HG02870 (cell line): ENCODE results near the gene STK11.

Source experiments
- ATAC-seq: cut with Tn5 transposase; IDR thresholded peaks from one replicate; pipeline ENCODE4 v1.9.1; 2021; ENCODE audit warnings: mild to moderate bottlenecking, moderate library complexity; ENCODE audit not compliant: unreplicated experiment

Gene STK11, protein sequence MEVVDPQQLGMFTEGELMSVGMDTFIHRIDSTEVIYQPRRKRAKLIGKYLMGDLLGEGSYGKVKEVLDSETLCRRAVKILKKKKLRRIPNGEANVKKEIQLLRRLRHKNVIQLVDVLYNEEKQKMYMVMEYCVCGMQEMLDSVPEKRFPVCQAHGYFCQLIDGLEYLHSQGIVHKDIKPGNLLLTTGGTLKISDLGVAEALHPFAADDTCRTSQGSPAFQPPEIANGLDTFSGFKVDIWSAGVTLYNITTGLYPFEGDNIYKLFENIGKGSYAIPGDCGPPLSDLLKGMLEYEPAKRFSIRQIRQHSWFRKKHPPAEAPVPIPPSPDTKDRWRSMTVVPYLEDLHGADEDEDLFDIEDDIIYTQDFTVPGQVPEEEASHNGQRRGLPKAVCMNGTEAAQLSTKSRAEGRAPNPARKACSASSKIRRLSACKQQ

DNA sequence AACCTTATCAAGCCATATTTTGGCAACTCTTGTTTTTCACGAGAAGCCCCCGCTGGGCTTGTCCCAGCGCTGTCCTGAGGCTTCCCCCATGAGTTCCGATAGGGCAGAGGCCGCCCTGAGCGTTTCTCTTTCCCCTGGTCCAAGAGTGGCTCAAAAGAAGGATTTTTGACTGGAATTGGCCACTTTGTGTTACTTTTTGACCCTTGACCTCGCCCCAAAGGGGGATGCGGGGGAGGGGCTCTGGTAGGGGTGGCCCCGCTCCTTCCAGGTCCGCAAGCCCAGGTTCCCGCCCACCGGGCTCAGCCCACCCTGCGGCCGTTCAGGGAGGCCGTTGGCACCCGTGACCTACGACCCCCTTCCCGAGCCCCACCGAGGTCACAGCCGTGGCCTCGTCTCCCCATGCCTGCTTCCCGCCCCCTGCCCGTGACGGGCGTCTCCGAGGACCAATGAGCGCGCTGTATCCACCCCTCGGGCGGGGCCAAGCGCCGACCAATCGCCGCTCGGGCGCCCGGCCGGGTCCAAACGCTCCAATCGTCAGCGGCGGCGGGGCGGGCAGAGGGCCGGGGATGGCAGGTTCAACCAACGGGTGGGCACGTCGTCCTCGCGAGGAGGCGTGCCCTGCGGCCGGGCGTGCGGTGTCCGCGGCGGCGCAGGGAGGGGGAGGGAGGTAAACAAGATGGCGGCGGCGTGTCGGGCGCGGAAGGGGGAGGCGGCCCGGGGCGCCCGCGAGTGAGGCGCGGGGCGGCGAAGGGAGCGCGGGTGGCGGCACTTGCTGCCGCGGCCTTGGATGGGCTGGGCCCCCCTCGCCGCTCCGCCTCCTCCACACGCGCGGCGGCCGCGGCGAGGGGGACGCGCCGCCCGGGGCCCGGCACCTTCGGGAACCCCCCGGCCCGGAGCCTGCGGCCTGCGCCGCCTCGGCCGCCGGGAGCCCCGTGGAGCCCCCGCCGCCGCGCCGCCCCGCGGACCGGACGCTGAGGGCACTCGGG is at the start of gene STK11:
Gene STK11 (plus strand): TSS at position 665 of the 986 bp plus-strand sequence. CDS start 1,136 bp downstream, outside the sequence.
- ATAC-seq = peak; percentile 85

DNA sequence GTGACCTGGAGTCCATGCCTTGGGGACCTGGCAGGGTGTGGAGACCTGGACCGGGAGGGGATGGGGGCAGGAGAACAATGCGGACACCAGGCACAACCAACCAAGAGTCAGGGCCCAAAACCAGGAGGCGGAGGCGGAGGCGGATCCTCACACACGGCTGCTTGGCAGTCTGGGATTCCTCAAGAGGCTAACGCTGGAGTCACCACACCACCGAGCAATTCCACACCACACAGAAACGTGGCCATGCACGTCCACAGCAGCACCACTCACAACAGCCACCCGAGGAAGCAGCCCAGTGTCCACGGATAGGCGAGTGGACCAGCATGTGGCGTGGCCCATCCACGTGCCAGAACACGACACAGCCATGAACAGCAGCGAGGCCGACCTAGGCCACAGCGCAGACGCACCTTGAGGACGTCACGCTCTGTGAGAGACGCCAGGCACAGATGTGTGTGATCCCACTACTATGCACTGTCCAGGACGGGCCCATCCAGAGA is 49.2 kb upstream of the STK11 start:
- no peak for ATAC-seq

DNA sequence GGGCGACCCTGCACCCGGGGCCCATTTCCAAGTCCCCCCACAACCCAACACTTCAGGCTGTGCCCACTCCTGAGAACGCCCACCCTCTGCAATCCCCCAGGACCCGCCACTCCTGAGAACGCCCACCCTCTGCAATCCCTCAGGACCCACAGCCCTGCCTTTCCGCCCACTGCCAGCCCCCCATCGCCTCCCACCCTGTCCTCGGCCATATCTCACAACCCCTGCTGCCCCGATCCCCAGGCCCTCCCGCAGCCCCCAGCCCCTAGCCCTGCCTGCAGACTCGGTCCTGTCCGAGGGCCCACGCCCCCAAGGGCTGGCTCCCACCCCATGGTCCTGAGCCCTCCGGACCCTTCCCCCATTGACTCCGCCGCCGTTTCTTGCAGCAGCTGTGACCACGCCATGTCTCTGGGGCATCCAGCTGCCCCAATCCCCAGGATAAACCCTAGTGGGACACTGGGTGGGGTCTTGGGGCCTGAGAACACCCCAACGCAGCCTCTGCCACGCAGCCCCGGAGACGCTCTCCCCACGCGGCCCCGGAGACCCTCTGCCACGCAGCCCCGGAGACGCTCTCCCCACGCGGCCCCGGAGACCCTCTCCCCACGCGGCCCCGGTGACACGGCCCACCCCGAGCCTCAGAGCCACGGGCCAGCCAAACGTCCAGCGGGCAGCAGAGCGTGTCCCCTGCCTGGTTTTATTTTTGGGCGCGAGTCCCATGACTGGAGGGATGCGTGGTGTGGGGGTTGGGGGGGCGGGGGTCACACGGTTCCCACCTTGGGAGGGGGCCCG is 48.6 kb upstream of the STK11 start:
- no peak for ATAC-seq

DNA sequence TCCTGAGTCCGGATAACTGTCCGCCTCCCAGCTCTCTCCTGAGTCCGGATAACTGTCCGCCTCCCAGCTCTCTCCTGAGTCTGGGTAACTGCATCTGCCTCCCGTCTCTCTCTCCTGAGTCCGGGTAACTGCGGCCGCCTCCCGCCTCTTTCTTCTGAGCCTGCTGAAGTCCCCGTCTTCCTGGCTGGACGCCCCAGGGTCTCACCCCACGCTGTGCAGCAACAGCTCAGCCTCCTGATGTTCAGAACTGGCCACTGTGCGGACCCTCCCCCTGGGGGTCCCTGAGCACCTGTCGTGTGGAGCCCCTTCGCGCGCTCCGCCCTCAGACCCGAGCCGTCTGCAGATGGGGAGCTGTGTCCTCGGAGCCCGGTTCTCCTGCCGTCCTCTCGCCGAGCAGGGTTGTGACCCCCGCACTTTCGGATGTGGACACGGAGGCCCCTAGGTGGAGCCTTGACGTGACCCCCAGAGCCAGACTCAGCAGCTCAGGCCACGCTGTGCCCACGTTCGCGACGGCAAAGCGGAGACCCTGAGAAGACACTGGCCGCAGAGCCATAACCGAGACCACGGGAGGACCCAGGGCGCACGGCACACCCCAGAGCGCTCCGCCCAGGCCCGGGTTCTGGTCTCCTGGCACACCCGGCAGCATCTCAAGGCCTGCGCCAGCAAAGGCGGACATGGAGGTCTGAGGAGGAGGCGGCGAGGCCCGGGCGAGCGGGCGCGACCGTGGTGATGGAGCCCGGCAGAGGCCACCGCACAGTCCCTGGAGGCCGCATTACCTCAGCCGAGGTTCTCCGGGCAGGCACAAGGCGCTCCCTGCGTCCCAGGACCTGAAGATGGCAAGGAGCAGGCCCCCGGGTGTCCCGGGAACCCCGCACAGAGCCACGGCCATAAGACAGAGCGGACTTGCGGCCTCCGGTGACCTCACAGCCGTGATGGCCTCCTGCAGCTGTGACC is 47.4 kb upstream of the STK11 start:
- ATAC-seq = no peak

DNA sequence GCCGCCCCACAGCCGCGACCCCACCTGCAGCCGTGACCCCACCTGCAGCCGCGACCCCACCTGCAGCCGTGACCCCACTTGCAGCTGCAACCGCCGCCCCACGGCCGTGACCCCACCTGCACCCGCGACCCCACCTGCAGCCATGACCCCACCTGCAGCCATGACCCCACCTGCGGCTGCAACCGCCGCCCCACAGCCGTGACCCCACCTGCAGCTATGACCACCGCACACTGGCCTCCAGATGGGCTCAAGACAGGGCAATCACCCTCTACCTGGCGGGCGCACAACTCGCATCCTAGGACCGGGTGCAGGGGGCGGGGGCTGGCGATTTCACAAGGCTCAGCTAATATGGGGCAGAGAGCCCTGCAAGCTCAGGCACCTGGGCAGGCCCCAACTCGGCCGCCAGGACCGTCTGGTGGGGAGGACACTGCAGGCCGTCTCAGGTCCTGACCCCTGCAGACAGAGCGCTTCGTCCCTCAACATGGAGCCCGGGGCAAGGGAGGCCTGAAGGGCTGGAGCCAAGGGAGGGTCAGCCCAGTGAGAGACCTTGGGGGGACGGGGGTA is 46.6 kb upstream of the STK11 start:
- no peak for ATAC-seq

DNA sequence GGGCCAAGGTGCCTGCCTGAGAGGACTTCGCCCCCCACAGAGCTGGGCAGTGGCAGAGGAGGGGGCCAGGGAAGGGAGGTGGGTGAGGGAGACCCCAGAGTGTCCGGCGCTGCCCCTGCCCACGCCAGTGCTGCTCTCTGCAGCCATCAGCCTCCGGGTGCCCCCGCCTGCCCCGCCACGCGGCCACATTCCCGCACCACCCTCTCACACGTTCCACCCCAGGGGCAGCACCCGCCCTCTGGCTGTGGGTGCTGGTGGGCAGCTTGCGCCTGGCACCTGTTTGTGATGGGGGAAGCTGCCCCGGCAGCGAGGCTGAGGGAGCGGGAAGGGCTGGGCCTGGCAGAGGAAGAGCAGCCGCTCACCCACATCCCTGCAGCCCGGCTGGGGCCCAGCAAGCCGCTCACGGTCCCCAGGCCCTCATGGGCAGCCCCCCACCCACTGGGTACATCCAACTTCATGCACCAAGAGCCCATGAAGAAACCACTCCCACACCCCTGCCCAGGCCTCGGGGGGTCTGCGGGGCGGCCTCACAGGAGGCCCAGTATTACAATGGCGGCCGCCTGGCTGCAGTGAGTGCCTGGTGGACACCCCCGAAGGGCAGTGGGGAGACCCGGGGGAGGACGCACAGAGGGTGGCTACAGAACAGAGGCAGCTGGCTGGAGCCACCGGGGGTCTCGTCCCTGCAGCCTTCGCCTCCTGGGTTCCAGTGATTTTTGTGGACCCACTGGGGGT is 45.5 kb upstream of the STK11 start:
- ATAC-seq = no peak

DNA sequence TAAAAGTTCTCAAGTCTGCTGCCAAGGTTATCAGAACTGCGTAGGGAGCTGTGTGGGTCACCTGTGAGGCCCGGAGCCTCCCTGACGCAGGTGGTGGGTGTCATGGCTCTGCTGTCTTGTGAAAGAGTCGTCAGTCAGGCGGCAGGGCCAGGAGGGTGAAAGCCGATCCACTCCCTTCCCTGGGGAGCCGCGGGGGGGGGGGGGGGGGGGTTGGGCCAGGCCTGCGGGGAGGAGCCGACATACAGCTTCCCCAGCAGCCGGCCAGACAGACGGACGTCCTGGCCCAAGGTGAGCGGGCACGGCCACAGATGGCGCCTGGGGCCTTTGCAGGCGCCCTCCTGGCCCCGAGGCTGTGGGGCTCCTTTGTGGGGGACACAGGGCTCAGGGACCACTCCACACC is 43.9 kb upstream of the STK11 start:
- ATAC-seq = no peak

DNA sequence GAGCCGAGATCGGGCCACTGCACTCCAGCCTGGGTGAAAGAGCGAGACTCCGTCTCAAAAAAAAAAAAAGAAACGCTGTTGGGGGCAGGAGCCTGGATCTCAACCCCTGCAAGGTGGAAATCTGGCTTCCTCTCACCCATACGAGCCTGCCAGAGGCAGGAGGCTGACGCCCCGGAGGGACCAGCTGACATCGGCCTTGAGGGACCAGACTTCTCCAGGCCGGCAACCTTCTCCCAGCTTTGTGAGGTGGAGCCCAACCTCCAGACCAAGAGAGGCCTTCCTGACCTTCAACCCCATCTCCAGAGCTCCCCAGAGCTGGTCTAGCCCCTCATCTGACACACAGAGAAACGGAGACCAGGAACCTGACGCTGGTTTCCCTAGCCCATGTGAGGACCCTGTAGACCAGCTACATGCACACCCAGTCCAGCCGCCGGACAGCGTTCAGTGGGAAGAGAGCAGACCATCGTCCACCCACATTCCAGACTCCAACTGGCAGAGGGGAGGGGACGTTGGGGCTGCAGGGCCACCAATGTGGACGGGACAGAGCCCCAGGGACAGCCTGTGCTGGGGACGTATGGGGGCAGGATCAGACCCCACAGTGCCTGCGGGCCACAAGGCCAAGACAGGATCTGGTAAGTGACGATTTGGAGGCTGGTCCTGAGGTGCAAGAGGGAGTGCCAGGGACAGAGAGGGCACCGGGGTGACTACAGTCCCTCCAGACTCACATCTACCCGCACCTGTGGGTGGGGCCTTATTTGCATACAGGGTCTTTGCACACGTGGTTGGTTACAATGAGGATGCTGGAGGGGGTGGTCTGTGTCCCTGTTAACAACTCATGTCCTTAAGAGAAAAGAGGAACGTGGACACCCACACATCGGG is 42.9 kb upstream of the STK11 start:
- no peak for ATAC-seq

DNA sequence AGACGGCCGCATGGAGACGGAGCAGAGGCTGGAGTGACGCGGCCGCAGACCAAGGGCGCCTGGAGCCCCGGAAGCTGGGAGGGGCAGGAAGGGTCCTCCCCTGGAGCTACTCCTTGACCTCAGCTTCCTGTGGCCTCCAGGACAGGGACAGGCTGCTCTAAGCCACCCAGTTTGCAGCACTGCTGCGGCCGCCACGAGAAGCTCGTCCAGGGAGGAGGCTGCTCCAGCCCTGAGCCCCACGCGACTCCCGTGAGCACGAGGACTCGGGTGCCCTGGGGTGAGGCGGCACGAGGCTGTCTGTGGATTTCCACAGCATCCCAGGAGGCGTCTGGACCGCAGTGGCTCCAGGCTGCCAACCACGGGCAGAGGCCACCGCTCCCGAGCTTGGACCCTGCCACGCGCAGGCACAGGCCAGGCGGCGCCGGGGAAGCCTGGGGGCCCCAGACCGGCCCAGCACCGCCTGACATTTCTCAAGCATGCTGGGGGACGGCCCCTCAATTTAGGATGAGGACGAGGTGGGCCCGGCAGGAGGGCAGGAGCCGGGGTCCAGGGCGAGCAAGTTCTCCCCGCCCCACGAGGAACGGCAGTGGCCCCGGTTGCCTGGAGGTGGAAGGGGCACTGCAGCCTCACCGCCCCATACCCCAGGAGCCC is 42.2 kb upstream of the STK11 start:
- no peak for ATAC-seq

DNA sequence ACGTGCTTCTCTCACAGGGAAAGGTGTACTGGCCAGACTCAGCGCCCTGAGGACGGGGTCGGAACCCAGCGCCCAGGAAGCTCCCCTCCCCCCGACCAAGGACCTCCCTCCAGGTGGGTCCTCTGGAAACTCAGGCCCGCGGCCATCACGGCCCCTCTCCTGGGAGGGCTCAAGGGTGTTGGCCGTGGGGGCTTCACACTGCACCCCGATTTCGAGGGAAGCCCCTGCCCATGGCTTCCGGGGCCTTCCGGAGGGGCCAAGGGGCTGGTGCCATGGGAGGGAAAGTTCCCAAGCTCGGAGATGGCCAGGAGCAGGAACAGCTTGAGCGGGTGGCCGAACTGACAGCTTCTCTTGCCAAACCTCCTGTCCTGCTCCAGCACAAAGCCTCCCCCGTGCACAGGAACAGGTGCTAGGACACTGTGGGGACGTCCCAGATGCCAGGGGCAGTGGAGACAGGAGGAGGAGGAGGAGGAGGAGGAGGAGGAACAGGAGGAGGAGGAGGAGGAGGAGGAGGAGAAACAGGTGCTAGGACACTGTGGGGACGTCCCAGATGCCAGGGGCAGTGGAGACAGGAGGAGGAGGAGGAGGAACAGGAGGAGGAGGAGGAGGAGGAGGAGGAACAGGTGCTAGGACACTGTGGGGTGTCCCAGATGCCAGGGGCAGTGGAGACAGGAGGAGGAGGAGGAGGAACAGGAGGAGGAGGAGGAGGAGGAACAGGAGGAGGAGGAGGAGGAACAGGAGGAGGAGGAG is 41.5 kb upstream of the STK11 start:
- no peak for ATAC-seq

DNA sequence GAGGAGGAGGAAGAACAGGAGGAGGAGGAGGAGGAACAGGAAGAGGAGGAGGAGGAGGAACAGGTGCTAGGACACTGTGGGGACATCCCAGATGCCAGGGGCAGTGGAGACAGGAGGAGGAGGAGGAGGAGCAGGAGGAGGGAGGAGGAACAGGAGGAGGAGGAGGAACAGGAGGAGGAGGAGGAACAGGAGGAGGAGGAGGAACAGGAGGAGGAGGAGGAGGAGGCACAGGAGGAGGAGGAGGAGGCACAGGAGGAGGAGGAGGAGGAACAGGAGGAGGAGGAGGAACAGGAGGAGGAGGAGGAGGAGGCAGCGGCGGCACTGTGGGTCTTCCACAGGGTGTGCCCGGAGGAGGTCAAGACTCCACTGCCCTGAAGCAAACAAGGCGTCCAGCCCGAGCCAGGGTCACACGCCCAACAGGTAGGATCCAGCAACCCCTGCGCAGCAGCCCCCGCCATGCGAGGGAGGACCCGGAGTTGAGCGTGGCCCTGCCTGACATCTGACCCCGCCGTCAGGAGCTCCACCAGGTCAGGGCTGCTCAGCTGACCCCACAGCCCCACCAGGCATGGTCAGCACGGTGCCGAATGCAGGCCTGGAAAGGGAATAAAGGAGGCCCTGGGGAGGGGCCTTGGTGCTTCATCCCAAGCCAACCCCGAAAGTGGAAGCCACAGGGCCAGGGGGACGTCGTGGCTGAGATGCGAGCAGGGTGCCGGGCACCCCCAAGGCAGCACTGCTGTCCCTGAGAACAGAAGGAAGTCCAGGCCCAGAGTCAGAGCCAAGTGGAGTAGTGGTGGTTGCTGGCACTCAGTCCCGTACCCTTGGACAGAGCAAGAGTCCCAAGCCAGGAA is 40.7 kb upstream of the STK11 start:
- ATAC-seq = no peak

DNA sequence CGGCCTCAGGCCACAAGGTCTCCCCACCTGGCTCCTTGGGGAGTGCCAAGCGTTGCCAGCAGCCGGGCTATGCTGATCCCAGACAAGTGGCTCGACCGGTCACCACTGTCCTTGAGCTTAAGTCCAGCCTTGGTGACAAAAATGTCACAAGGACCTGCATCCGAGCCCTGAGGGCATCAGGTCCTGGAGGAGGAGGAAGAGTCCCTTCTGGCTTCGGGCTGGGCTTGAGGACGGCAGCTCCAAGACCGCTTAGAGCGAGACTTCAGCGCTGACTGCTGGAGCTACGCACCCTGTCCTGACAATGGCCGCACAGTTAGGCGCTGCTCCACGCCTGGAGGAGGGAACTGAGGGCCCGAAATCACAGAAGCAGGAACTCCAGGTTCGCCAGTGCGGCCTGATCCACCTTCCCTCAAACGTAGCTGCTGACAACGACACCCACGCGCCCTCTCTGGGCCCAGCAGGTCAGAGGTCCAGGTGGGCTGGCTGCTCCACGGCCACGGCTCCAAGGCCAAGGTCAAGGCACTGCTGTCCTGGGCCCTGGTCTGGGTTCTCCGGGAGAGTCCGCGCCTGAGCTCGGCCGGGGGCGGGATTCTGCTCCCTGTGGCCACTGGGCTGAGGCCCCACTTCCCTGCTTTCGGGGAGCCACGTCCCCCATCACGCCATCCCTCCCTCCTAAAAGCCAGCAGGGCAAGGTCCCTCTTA is 38.6 kb upstream of the STK11 start:
- no peak for ATAC-seq

DNA sequence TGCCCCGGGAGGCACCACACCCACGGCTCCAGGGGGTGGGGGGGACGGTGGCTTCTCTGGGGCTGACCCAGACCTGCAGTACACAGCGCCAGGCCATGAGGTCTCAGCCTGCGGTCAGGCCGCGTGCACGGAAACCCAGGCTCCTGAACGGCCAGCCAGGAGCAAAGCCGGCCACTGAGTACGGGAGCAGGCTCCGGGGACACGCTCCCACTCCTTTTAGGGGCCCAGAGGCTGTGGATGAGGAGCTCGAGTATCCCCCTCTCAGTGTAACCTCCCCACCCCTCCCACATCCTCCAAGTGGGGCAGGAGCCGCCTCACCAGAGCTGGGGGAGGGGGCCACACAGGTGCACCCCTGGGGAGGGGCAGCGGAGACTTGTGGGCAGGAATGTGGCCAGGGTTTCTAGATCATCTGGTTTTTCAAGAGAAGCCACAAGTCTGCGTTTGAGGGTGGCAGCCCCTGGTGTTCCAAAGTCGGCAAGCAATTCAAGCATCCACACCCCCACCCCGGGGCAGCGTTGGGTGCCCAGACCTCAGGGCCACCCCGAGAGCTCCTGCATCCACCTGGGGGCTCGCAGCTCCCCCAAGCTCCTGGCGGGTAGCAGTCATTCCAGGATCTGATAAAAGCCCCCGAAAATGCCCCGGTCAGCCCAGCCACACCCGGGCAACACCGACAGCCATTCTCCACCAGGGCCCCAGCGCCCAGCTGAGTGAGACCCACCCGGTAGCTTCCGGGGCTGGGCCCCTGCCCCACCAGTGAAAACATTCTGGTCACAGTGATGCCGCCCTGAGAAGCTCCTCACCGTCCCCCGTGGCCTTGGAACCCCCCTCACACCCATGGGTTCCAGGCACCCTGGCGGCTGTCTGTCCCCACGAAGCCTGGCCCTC is 37.6 kb upstream of the STK11 start:
- ATAC-seq = no peak
